Loucy (cell line): ENCODE data around the gene SLC30A7.

Experiments used
- CTCF ChIP-seq: fragments of 200-600 bp; sonication (generic); conservative IDR thresholded peaks from 2 replicates; pipeline ENCODE4 v1.5.1; 2014; ENCODE audit warnings: mild to moderate bottlenecking, antibody characterized with exemption, low read length
- EZH2phosphoT487 ChIP-seq: fragments of 200-600 bp; IDR thresholded peaks from 2 replicates; pipeline ENCODE4 v1.6.1; 2018; ENCODE audit warnings: antibody characterized with exemption, mild to moderate bottlenecking, moderate library complexity, borderline replicate concordance

- no peak for TF ChIP-seq CTCF
- TF ChIP-seq EZH2phosphoT487: no peak
These were observed 9.3 kb downstream of the SLC30A7 start for GRCh38 chr1:100905181-100905580.
